ENCODE measurements around the gene CXADR. TPM values are rescaled to one million over a fixed set of nuclear protein-coding genes. Genes with fewer than 3 reads are reported as not detected.

CXADR gene
- total RNA-seq, 1 experiment from 2014 or later: 152 TPM

DNA sequence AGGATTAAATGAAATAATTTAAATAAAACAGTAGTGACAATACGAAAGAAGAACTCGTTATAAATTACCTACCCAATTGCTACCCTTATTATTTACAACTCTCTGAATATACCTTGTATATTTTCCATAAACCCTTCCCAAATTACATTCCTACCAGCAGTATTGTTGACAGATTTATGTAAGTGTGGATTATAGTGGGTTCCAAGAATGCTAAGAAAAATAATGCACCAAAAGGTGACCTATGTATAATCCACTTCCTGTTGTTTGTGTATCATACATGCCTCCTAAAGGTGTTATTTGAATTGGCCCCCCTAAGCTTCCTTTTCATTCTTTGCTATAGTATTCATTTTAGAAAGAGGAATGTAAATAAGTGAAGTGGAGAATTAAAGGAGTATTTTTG, 33.2 kb upstream of the CXADR start:
- WGBS (ENCODE audit: extremely low coverage, insufficient read length, low lambda C conversion rate): no CpG with 5 or more reads among the region's 2 CpGs
- no peak for DNase-seq

More for the DNA sequence above, 33.2 kb upstream of the CXADR start:
- Histone ChIP-seq H3K4me1 (ENCODE audit: insufficient read depth, low read length) (no peaks in the 10 kb centered on the region), H3K56ac (ENCODE audit: insufficient read length, low read depth, low read length) (no peak overlapping the region), H2BK15ac (ENCODE audit: low read depth, low read length) (no peak overlapping the region), H3K23me2 (ENCODE audit: insufficient read length, low read depth, low read length, poor library complexity, severe bottlenecking) (no peaks in the 10 kb centered on the region), H3K9me3 (ENCODE audit: control insufficient read depth, low read depth, low read length) (no peaks in the 10 kb centered on the region), H3T11ph (ENCODE audit: low read length) (no peak overlapping the region), H3K9ac (ENCODE audit: extremely low read depth, insufficient read length, low read length) (no peak overlapping the region), H4K20me1 (ENCODE audit: control insufficient read depth, insufficient read depth, insufficient read length) (no peaks in the 10 kb centered on the region), H3K23ac (ENCODE audit: insufficient read length, low read depth, low read length) (no peak overlapping the region), H3K18ac (ENCODE audit: insufficient read length, low read depth, low read length) (no peak overlapping the region), H4K8ac (replicated peaks; ENCODE audit: insufficient read length, low read depth, low read length) (no peak overlapping the region), H3K79me2 (ENCODE audit: insufficient read depth, low read length) (no peaks in the 10 kb centered on the region), H3K27me3 (ENCODE audit: insufficient read depth, low read length) (no peaks in the 10 kb centered on the region), H3K14ac (ENCODE audit: insufficient read depth, low read length) (no peak overlapping the region), H4K91ac (ENCODE audit: insufficient read length, low read depth, low read length) (no peak overlapping the region), H2BK5ac (ENCODE audit: insufficient read length, low read length) (no peak overlapping the region), H3K79me1 (ENCODE audit: insufficient read depth, low read depth, low read length, poor library complexity, severe bottlenecking) (no peaks in the 10 kb centered on the region), H2BK120ac (ENCODE audit: low read depth, low read length, poor library complexity, severe bottlenecking) (no peak overlapping the region), H2BK20ac (ENCODE audit: low read depth, low read length, poor library complexity, severe bottlenecking) (no peak overlapping the region), H3K4me2 (ENCODE audit: insufficient read depth, insufficient read length, low read length) (no peak overlapping the region), H3K4ac (ENCODE audit: low read depth, low read length) (no peak overlapping the region), H2AFZ (ENCODE audit: low read length) (no peak overlapping the region), H2AK5ac (ENCODE audit: insufficient read length, low read length) (no peak overlapping the region), H3K27ac (ENCODE audit: insufficient read length, low read depth, low read length) (no peak overlapping the region), H2BK12ac (ENCODE audit: insufficient read length, low read depth, low read length) (no peak overlapping the region), H4K5ac (ENCODE audit: insufficient read length, low read depth, low read length) (no peak overlapping the region)
- no peak overlapping the region for H3K27ac Mint-ChIP-seq
- no peaks in the 10 kb centered on the region for H3K27me3 Mint-ChIP-seq (ENCODE audit: low read depth)
- TF ChIP-seq, protein P1, sequence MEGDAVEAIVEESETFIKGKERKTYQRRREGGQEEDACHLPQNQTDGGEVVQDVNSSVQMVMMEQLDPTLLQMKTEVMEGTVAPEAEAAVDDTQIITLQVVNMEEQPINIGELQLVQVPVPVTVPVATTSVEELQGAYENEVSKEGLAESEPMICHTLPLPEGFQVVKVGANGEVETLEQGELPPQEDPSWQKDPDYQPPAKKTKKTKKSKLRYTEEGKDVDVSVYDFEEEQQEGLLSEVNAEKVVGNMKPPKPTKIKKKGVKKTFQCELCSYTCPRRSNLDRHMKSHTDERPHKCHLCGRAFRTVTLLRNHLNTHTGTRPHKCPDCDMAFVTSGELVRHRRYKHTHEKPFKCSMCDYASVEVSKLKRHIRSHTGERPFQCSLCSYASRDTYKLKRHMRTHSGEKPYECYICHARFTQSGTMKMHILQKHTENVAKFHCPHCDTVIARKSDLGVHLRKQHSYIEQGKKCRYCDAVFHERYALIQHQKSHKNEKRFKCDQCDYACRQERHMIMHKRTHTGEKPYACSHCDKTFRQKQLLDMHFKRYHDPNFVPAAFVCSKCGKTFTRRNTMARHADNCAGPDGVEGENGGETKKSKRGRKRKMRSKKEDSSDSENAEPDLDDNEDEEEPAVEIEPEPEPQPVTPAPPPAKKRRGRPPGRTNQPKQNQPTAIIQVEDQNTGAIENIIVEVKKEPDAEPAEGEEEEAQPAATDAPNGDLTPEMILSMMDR (conservative IDR thresholded peaks at IDR 0.05): no peak
- H3K4me1 Mint-ChIP-seq: no peaks in the 10 kb centered on the region
- H3K9me3 Mint-ChIP-seq: no peaks in the 10 kb centered on the region; a peak in 2 of 5 replicates
- H3K36me3 Mint-ChIP-seq (ENCODE audit: insufficient read depth in 1 of 3, low read depth in 3 of 3): no peaks in the 10 kb centered on the region
- H3K4me3 Mint-ChIP-seq: no peak overlapping the region

Data from H9 (cell line).